GM12878 (cell line): Measurements from ENCODE around the gene EPB41L4A. TPM values are rescaled to one million over a fixed set of nuclear protein-coding genes. Genes with fewer than 3 reads are reported as not detected.

Experiments
- ATAC-seq: fragments of 200-7000 bp; cut with Tn5 transposase; 3 replicates; pipeline ENCODE4 v1.9.1; 2020; ENCODE audit warnings: mild to moderate bottlenecking, moderate library complexity
- BruUV-seq: library from RNA; stranded (reverse); fragments of 400-500 nt; replicated peaks from 2 replicates; lab custom pipeline; 2021; lab: Mats Ljungman, UMichigan
- CTCF ChIA-PET: fragments of 300-600 bp; sonication (Branson Sonifier 250); formaldehyde crosslinking; extraction: SDS; loops from one replicate; lab custom pipeline; 2021; ENCODE audit warnings: inconsistent platforms; lab: Yijun Ruan, JAX
- POLR2A ChIA-PET: fragments of 350-600 bp; formaldehyde crosslinking; extraction: SDS; loops from one replicate; lab custom pipeline; 2021; ENCODE audit warnings: inconsistent platforms; lab: Charles Lee
- RAD21 ChIA-PET: fragments of 300-600 bp; sonication (Branson Sonifier 250); formaldehyde crosslinking; loops from one replicate; lab custom pipeline; 2023; ENCODE audit warnings: antibody characterized with exemption; ENCODE audit not compliant: unreplicated experiment; lab: Charles Lee
- SMC1A ChIA-PET: fragments of 300-600 bp; sonication (Branson Sonifier 250); formaldehyde crosslinking; loops from one replicate; lab custom pipeline; 2023; ENCODE audit not compliant: unreplicated experiment, uncharacterized antibody; lab: Charles Lee
- DNase-seq: peaks from one replicate; pipeline ENCODE4 v3.0.0-alpha.2; 2011; ENCODE audit warnings: low read depth, low spot score
- FAIRE-seq: peaks from 3 replicates; lab custom pipeline; 2011; peaks lifted over from hg19 to GRCh38; lab: Jason Lieb, UNC
- H2AFZ ChIP-seq: 2 replicates; pipeline ENCODE4 v1.6.0; 2011; ENCODE audit warnings: low read depth, low read length, control low read depth; ENCODE audit not compliant: control insufficient read depth
- H3K27ac ChIP-seq: 2 replicates; pipeline ENCODE4 v1.5.1; 2011; ENCODE audit warnings: control low read depth; ENCODE audit not compliant: control insufficient read depth, insufficient read depth
- H3K27me3 ChIP-seq, 2 experiments: replicated peaks in 1 of 2; 2 replicates each; pipeline versions ENCODE4 v1.6.0 to v1.6.1; 2011; ENCODE audit warnings: low read length in 1 of 2; ENCODE audit not compliant: control insufficient read depth in 2 of 2, insufficient read depth in 2 of 2
- H3K36me3 ChIP-seq, 2 experiments: 2 replicates each; pipeline ENCODE4 v1.5.1; 2011; ENCODE audit warnings: low read length in 1 of 2; ENCODE audit not compliant: control insufficient read depth in 2 of 2, insufficient read depth in 2 of 2
- H3K4me1 ChIP-seq: 2 replicates; pipeline ENCODE4 v1.6.1; 2011; ENCODE audit warnings: mild to moderate bottlenecking, low read length, moderate library complexity, mixed read lengths; ENCODE audit not compliant: control insufficient read depth, insufficient read depth
- H3K4me2 ChIP-seq: 2 replicates; pipeline ENCODE4 v1.6.0; 2011; ENCODE audit warnings: control low read depth; ENCODE audit not compliant: control insufficient read depth, insufficient read depth
- H3K4me3 ChIP-seq: fragments of 200-600 bp; sonication (generic); 2 replicates; pipeline ENCODE4 v1.5.1; 2016
- H3K79me2 ChIP-seq: 2 replicates; pipeline ENCODE4 v1.6.0; 2011; ENCODE audit warnings: low read length; ENCODE audit not compliant: control insufficient read depth, insufficient read depth
- H3K9ac ChIP-seq: 2 replicates; pipeline ENCODE4 v1.8.0; 2011; ENCODE audit warnings: low read length, control low read depth, mixed read lengths; ENCODE audit not compliant: control insufficient read depth, insufficient read depth
- H3K9me3 ChIP-seq: replicated peaks from 3 replicates; pipeline ENCODE4 v1.5.1; 2011; ENCODE audit warnings: mild to moderate bottlenecking, low read length; ENCODE audit not compliant: control insufficient read depth, insufficient read depth
- H4K20me1 ChIP-seq: 2 replicates; pipeline ENCODE4 v1.6.0; 2011; ENCODE audit not compliant: control insufficient read depth, insufficient read depth
- CHD4 ChIP-seq: fragments of 200-600 bp; sonication (generic); IDR thresholded peaks from 2 replicates; pipeline ENCODE4 v1.6.1; 2016; ENCODE audit warnings: mild to moderate bottlenecking
- ESRRA ChIP-seq: IDR thresholded peaks from 2 replicates; pipeline ENCODE4 v1.6.1; 2012; ENCODE audit warnings: mild to moderate bottlenecking, low read length, improper control_type of control experiment
- FOXM1 ChIP-seq: IDR thresholded peaks from 2 replicates; pipeline ENCODE4 v1.6.1; 2012; ENCODE audit warnings: low read depth, mild to moderate bottlenecking, inconsistent platforms, low read length, moderate library complexity
- MYB ChIP-seq: fragments of 150-350 bp; IDR thresholded peaks from 2 replicates; pipeline ENCODE4 v1.6.1; 2014; ENCODE audit warnings: mild to moderate bottlenecking, low read depth, low read length, borderline replicate concordance
- TCF7 ChIP-seq: IDR thresholded peaks from 2 replicates; pipeline ENCODE4 v1.6.1; 2014; ENCODE audit warnings: antibody characterized with exemption, borderline replicate concordance
- whole genome bisulfite sequencing: methylation state at CpG from one replicate; pipeline ENCODE4 v1.1.6; 2016; ENCODE audit warnings: low lambda C conversion rate; ENCODE audit not compliant: insufficient replicate concordance, insufficient coverage; ENCODE audit errors: missing lambda C conversion rate; 5-methylcytosine and 5-hydroxymethylcytosine counted together
- in situ Hi-C: fragments of 300-500 bp; cut with MboI; formaldehyde crosslinking; loops from 9 replicates; pipeline ENCODE4 v1.14.3; 2018; ENCODE audit warnings: mixed read lengths
- intact Hi-C: fragments of 100-400 bp; cut with micrococcal nuclease; formaldehyde crosslinking; loops from one replicate; pipeline ENCODE4 v1.14.2; 2022; ENCODE audit not compliant: unreplicated experiment
- polyA plus RNA-seq, 11 experiments: library from polyadenylated mRNA; depleted of rRNA in 4 of 11; unstranded in 6 of 11; stranded (reverse) in 5 of 11; fragments of >200 nt; fragmentation: Nextera tagmentation in 4 of 11; fragmentation: Illumina TruSeq in 1 of 11; extraction: Ambion mirVana in 4 of 11; extraction: Trizol in 1 of 11; gene quantifications; 1 replicate in 1 of 11; 2 replicates in 10 of 11; pipeline versions ENCODE4 v1.2.1 to v1.2.3, GENCODE V29; 2011 to 2016; ENCODE audit warnings: inconsistent platforms in 2 of 11, missing spikeins in 2 of 11, low read depth in 1 of 11
- total RNA-seq, 4 experiments: library from RNA; depleted of rRNA in 3 of 4; stranded (reverse); fragments of >200 nt in 3 of 4; fragmentation: Illumina TruSeq in 1 of 4; extraction: Trizol in 1 of 4; gene quantifications; 2 replicates each; pipeline versions ENCODE4 v1.2.1 to v1.2.3, GENCODE V29; 2013 to 2021
- TF ChIP-seq, protein P1 (sequence below): IDR thresholded peaks from 2 replicates; pipeline ENCODE4 v1.6.1; 2012; ENCODE audit warnings: improper control_type of control experiment, low read depth, low read length; ENCODE audit not compliant: insufficient replicate concordance

EPB41L4A gene
- total and polyA plus RNA-seq, 10 of the 15 experiments (the other 5 are each of a cell fraction or from before 2014, with no cell fraction given) = 0.10 to 0.67 (median 0.30) TPM

DNA sequence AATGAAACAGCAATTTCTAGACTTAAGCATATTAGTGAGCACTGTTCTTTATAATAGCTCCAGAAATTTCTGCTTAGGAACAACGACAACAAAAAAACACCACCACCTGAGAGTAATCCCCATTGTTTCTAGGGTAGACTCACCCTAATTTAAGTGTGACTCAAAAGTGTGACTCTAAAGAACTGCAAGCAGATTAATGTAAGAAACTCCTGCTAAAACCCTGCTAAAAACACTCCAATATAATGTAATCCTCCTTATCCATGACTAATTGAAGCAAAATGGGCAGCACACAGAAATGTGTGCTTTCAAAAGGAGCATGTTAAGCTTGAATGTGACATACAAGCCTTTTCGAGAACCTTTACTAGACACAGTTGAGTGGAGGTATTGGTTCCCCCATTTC, 296.0 kb downstream of the EPB41L4A start:
- POLR2A ChIA-PET = no interaction called here
- ATAC-seq (0 out of 3 replicates have a peak, but pooled peaks have one; percentile 19), DNase-seq (no peak), FAIRE-seq (no peak)
- 61% methylated on average over 2 of the region's 2 CpGs for WGBS
- CTCF ChIA-PET = interaction anchor here (0.7 to 1.1 kb wide), 3 partner anchors 19 to 23 kb away, joined by 3 read pairs; no protein-coding TSS in a partner anchor
- RAD21 ChIA-PET = interaction anchor here (1.0 kb wide), 1 partner anchor 12 kb away, joined by 3 read pairs; no protein-coding TSS in a partner anchor
- SMC1A ChIA-PET = interaction anchor here (0.6 to 0.8 kb wide), 3 partner anchors 9 to 573 kb away, joined by 3 to 4 read pairs (median 3); no protein-coding TSS in a partner anchor
- no peak overlapping the region for H3K9ac ChIP-seq
- no peak overlapping the region for H3K27ac ChIP-seq
- in situ Hi-C loops (no loop called here), intact Hi-C loops (no loop called here)
- H3K36me3 ChIP-seq = no peaks in the 10 kb centered on the region
- H3K27me3 ChIP-seq = no peaks in the 10 kb centered on the region
- no peaks in the 10 kb centered on the region for H3K79me2 ChIP-seq
- TF ChIP-seq FOXM1 (no peak), TCF7 (no peak), MYB (no peak), ESRRA (no peak), CHD4 (no peak)
- TF ChIP-seq, protein P1, sequence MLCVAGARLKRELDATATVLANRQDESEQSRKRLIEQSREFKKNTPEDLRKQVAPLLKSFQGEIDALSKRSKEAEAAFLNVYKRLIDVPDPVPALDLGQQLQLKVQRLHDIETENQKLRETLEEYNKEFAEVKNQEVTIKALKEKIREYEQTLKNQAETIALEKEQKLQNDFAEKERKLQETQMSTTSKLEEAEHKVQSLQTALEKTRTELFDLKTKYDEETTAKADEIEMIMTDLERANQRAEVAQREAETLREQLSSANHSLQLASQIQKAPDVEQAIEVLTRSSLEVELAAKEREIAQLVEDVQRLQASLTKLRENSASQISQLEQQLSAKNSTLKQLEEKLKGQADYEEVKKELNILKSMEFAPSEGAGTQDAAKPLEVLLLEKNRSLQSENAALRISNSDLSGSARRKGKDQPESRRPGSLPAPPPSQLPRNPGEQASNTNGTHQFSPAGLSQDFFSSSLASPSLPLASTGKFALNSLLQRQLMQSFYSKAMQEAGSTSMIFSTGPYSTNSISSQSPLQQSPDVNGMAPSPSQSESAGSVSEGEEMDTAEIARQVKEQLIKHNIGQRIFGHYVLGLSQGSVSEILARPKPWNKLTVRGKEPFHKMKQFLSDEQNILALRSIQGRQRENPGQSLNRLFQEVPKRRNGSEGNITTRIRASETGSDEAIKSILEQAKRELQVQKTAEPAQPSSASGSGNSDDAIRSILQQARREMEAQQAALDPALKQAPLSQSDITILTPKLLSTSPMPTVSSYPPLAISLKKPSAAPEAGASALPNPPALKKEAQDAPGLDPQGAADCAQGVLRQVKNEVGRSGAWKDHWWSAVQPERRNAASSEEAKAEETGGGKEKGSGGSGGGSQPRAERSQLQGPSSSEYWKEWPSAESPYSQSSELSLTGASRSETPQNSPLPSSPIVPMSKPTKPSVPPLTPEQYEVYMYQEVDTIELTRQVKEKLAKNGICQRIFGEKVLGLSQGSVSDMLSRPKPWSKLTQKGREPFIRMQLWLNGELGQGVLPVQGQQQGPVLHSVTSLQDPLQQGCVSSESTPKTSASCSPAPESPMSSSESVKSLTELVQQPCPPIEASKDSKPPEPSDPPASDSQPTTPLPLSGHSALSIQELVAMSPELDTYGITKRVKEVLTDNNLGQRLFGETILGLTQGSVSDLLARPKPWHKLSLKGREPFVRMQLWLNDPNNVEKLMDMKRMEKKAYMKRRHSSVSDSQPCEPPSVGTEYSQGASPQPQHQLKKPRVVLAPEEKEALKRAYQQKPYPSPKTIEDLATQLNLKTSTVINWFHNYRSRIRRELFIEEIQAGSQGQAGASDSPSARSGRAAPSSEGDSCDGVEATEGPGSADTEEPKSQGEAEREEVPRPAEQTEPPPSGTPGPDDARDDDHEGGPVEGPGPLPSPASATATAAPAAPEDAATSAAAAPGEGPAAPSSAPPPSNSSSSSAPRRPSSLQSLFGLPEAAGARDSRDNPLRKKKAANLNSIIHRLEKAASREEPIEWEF = no peak
- H4K20me1 ChIP-seq = no peaks in the 10 kb centered on the region
- H3K4me3 ChIP-seq = no peak overlapping the region
- peaks cover 4% of the 10 kb centered on the region for H3K4me1 ChIP-seq
- H3K4me2 ChIP-seq = no peak overlapping the region
- BruUV-seq = no TSS peak
- peaks cover 12% of the 10 kb centered on the region; the same call in 2 of the 3 replicates for H3K9me3 ChIP-seq
- no peak overlapping the region for H2AFZ ChIP-seq
